Mesothelial cell of epicardium (in vitro differentiated cells): ENCODE results near the gene GRAPL. TPM values are rescaled to one million over a fixed set of nuclear protein-coding genes. Genes with fewer than 3 reads are reported as not detected.
"Not testable (repeated sequence)": the region's sequence is repeated elsewhere in the genome, so short reads cannot be mapped to it uniquely, and the experiment has no call there.

Experiments
- DNase-seq, 2 experiments: peaks; one replicate each; pipeline ENCODE4 v3.0.0; 2021; ENCODE audit warnings: low spot score in 2 of 2; ENCODE audit not compliant: unreplicated experiment in 2 of 2
- H3K27ac Mint-ChIP-seq: 2 replicates; pipeline ENCODE4 v1.8.0; 2021; ENCODE audit warnings: mixed read lengths
- H3K27me3 Mint-ChIP-seq: 2 replicates; pipeline ENCODE4 v1.8.0; 2021; ENCODE audit warnings: low read depth, mixed read lengths
- H3K36me3 Mint-ChIP-seq: 2 replicates; pipeline ENCODE4 v1.8.0; 2021; ENCODE audit warnings: mixed read lengths
- H3K4me1 Mint-ChIP-seq: 2 replicates; pipeline ENCODE4 v1.8.0; 2021; ENCODE audit warnings: mixed read lengths
- H3K4me3 Mint-ChIP-seq: 2 replicates; pipeline ENCODE4 v1.8.0; 2021; ENCODE audit warnings: mild to moderate bottlenecking, moderate library complexity, mixed read lengths
- H3K9me3 Mint-ChIP-seq: 2 replicates; pipeline ENCODE4 v1.8.0; 2021; ENCODE audit warnings: mixed read lengths
- total RNA-seq: library from RNA; stranded (reverse); gene quantifications from 3 replicates; pipeline ENCODE4 v1.2.1, GENCODE V29; 2021

GRAPL gene
- total RNA-seq, 1 donor from 2014 or later, result 2.1 TPM

DNA sequence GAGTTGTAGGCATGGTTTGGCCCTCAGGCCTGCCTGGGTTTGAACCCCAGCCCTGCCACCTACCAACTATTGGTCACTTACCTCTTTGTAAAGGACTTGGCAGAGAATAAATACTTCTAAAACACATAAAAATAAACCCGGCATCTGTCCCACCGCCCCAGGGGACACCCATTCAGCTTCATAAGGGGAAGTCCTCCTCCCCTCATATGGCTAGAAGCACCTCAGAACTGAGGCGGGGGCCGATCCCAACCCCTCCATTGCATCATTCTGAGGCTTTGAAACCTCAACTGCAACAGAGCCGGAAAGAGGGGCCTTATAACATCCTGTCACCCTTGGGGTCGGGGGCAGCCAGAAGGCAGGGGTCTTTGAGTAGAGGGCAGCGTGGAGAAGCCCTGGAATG lies 2.1 kb upstream of the GRAPL start:
- not testable (repeated sequence) for H3K36me3 Mint-ChIP-seq, DNase-seq, H3K27ac Mint-ChIP-seq, H3K27me3 Mint-ChIP-seq, H3K4me3 Mint-ChIP-seq, H3K9me3 Mint-ChIP-seq, H3K4me1 Mint-ChIP-seq

DNA sequence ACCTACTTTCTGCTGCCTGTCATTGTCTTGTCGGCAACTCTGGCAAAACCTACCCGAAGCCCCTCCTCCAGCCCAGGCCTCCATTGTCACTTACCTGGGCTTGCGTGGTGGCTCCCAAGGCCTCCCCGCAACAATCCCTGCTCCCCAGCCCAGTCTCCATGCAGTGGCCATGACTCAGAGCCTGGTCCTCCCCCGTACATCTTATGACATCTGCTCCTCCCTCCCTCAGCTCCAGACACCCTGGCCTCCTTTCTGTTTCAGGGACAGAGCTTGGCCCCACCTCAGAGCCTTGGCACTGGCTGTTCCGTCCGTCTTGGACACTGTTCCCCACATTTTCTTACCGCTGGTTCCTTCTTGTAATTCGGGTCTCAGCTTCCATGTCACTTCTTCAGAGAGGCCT lies 2.1 kb downstream of the GRAPL start:
- H3K4me1 Mint-ChIP-seq, H3K4me3 Mint-ChIP-seq, DNase-seq, H3K36me3 Mint-ChIP-seq, H3K9me3 Mint-ChIP-seq, H3K27ac Mint-ChIP-seq, H3K27me3 Mint-ChIP-seq: not testable (repeated sequence)

DNA sequence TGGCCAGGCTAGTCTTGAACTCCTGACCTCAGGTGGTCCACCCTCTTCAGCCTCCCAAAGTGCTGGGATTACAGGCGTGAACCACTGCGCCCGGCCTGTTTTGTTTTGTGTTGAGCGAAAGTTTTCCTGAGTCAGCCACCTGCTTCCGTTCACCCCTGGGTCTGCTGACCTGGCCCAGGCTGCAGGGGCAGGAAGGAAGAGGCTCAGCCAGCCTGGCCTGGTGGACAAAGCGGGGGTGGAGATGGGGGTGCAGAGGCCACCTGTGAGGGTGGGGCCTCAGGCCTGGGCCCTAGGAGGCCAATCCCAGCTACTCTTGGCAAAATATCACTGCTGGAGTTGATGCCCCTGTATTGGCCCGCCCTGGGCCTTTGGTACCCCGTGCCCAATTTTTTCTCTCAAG lies 3.7 kb downstream of the GRAPL start:
- not testable (repeated sequence) for H3K4me1 Mint-ChIP-seq, H3K27me3 Mint-ChIP-seq, H3K27ac Mint-ChIP-seq, H3K4me3 Mint-ChIP-seq, DNase-seq, H3K9me3 Mint-ChIP-seq, H3K36me3 Mint-ChIP-seq

DNA sequence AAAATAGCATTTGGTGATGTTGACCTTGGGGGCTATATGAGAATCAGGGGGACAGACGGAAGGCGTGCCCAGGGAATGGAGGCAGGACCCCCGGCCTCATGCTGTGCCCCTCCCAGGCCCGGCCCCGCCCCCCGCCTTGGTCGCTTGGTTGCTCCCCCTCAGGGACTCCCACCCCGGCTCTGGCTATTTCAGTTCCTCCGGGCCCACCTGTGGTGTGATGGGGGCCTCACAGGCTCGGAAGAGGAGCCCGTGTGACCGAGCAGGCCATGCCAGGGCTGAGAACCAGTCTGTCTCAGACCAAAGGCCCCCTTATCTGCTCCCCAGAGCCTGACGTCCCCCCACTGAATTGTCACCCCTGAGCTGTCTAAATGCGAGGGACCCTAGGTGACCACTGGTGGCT lies 4.4 kb downstream of the GRAPL start:
- H3K4me3 Mint-ChIP-seq, H3K4me1 Mint-ChIP-seq, H3K9me3 Mint-ChIP-seq, DNase-seq, H3K27ac Mint-ChIP-seq, H3K36me3 Mint-ChIP-seq, H3K27me3 Mint-ChIP-seq: not testable (repeated sequence)

DNA sequence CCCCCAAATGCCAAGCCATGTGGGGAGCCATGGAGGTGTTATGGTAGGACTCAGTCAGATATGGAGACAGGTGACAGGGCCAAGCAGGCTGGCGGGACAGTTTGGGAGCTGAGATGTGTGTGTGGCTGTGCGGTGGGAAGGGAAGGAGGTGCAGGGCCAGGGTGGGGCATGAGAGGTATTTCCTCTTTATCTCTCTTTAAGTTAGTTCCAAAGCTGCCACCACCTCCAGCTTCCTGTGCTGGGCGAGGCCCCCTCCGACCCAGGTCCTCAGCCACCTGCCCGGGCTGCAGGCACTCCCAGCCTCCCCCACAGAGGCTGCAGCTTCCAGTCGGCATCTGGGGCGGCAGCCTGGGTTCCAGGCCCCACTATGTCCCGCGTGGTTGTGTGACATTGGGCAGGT lies 6.4 kb downstream of the GRAPL start:
- H3K27me3 Mint-ChIP-seq, H3K27ac Mint-ChIP-seq, H3K36me3 Mint-ChIP-seq, DNase-seq, H3K4me3 Mint-ChIP-seq, H3K9me3 Mint-ChIP-seq, H3K4me1 Mint-ChIP-seq: not testable (repeated sequence)

DNA sequence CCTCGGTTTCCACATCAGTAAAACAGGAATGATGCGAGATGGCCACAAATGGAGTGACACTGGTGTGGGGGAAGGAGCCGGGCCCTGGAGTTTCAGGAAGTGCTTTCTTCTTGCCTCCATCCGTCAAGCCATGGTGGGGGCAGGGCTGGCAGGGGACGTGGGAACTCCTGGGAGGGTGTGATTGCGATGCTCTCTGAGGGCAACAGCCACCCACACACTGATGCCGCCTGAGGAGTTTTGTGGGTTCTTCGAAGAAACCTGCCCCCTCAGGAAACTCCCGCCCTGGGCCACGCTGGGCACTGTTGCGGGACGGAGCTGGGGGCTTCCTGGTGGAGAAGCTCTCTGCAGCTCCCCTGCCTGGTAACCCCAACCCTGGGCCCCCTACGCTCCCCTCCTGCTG lies 8.0 kb downstream of the GRAPL start:
- H3K9me3 Mint-ChIP-seq, H3K4me1 Mint-ChIP-seq, H3K27me3 Mint-ChIP-seq, H3K36me3 Mint-ChIP-seq, H3K4me3 Mint-ChIP-seq, DNase-seq, H3K27ac Mint-ChIP-seq: not testable (repeated sequence)

DNA sequence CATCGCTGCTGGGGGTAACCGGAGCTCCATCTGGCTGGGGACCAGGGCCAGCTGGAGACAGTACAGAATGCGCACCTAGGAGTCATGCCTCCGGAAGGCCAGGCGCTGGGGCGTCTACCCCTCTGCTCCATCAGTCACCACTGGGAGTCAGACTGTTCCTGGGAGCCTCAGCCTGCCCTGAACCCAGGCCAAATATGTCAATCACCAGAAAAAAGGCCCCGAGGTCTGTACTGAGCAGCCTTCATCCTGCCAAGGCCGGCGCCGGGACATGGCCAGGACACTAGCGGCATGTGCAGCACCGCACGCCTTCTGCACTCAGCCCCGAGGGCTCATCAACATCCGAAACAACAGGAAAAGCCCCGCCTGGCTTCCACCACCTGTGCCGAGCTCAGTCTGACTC lies 8.7 kb downstream of the GRAPL start:
- H3K4me1 Mint-ChIP-seq, H3K27ac Mint-ChIP-seq, H3K9me3 Mint-ChIP-seq, H3K4me3 Mint-ChIP-seq, DNase-seq, H3K36me3 Mint-ChIP-seq, H3K27me3 Mint-ChIP-seq: not testable (repeated sequence)

DNA sequence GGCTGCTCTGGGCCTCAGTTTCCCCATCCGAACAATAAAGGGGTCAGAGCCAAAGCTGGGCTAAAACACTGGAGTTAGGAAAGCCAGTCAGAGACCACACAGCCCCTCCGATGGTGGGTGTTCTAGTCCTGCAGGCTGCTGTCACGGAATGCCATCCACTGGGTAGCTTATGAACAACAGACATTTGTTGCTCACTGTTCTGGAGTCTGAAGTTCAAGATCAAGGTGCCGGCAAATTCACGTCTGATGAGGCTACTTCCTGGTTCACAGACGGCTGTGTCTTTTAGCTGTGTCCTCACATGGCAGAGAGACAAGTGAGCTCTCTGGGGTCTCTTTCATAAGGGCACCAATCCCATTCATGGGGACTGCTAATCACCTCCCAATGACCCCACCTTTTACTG lies 9.2 kb downstream of the GRAPL start:
- H3K9me3 Mint-ChIP-seq, H3K36me3 Mint-ChIP-seq, H3K27ac Mint-ChIP-seq, H3K4me1 Mint-ChIP-seq, DNase-seq, H3K4me3 Mint-ChIP-seq, H3K27me3 Mint-ChIP-seq: not testable (repeated sequence)

DNA sequence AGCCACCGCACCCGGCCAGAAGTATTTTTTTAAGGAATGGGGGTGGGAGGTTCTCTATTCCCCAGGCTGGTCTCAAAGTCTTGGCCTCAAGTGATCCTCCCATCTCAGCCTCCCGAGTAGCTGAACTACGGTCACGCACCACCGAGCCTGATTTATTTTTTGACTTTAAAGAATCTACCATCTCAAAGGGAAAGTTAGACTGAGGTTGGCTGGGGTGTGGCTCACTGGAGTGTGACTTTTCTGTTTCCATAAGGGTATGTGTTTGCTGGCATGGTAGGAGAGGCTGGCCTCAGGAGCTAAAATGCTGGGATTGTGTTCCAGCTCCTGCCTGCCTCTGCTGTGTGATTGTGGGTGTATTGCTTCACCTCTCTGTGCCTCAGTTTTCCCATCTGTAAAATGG lies 10.6 kb downstream of the GRAPL start:
- not testable (repeated sequence) for H3K36me3 Mint-ChIP-seq, DNase-seq, H3K4me1 Mint-ChIP-seq, H3K27me3 Mint-ChIP-seq, H3K9me3 Mint-ChIP-seq, H3K4me3 Mint-ChIP-seq, H3K27ac Mint-ChIP-seq

DNA sequence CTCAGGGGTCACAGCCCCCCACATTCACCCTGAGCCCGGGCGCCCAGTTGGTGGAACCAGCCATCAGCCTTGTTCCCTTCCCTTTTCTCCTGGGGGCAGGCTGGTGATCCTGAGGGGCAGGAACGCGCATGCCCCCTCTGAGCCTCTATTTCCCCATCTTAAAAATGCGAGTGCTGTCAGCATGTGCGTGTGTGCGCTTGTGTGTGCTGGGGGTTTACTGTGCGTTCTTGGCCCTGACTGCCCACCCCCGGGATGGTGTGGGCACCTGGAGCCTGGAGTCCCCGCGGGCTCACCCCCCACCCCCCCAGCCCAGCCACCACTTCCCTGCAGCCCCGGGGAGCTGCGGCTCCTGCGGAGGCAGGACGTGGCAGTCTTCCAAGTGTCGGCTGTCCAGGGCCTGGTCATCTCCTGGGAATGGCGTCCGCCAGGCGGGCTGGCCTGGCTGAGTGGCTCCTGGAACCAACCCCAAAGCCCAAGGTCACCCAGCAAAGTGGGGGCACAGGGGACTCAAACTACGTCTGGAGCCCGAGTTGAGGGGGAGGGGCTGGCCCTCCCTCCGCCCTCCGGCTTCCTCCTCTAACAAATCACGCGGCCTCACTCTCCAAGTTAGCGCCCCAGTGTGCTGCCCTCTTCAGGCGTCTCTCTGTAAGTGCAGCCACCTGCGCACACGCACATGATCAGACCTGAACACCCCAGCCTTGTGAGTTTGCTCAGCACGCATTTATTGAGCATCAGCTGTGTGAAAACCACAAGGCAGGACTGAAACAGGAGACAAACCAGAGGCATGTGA lies 14.2 kb downstream of the GRAPL start:
- not testable (repeated sequence) for H3K9me3 Mint-ChIP-seq, H3K27me3 Mint-ChIP-seq, H3K36me3 Mint-ChIP-seq, H3K4me1 Mint-ChIP-seq, H3K4me3 Mint-ChIP-seq, DNase-seq, H3K27ac Mint-ChIP-seq

DNA sequence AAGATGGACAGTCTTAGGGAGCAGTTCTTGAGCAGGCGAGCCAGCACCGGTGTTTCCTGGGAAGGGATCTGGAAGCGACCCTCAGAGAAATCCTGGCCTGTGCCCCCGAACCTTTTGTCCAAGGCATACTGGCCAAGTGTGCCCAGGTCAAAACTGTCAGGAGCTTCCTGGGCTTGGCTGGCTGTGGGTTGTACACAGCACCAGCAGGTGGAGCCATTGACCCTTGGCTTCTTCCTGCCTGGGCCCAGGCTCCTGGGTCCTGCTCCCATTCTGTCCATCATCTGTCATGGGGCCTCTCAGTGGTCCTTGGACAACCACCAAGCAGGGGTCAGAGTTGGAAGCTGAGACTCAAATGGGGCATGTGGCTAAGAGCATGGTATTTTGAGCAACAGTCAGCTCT lies 15.0 kb downstream of the GRAPL start:
- H3K4me3 Mint-ChIP-seq, H3K36me3 Mint-ChIP-seq, H3K27me3 Mint-ChIP-seq, H3K4me1 Mint-ChIP-seq, H3K27ac Mint-ChIP-seq, H3K9me3 Mint-ChIP-seq: not testable (repeated sequence)
- DNase-seq, result peak in 1 of 2 experiments; percentile 38

DNA sequence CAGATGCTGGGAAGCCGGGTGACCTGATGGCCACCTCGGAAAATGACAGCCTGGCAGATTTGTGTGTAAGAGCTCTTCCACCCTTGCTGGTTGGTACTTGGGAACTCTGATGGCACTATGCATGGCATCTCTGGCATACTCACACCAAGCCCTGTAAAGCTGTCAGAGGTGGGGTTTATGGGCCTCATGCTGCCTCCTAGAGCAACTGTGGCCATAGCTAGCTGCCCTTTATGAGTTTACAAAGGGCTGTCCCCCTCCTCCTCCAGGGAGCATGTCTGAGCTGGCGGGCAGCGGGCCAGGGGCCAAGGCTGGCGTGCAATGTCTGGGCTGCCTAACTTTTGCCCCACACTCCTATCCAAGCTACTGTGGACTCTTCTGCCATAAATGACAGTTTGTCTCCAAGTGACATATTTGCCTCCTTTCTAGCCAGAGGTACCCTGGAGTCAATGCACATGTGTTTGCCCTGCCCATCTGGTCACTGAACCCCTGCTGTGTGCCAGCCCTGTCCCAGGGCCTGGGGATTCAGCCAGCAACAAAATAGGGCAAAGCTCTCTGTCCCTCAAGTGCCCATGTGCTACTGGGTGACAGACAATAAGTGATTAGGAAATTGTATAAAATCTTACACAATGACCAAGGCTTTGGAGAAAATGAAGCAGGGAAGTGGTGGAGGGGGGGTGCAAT lies 15.8 kb downstream of the GRAPL start:
- not testable (repeated sequence) for H3K27ac Mint-ChIP-seq, H3K27me3 Mint-ChIP-seq, H3K4me1 Mint-ChIP-seq, H3K9me3 Mint-ChIP-seq, H3K36me3 Mint-ChIP-seq, H3K4me3 Mint-ChIP-seq, DNase-seq

DNA sequence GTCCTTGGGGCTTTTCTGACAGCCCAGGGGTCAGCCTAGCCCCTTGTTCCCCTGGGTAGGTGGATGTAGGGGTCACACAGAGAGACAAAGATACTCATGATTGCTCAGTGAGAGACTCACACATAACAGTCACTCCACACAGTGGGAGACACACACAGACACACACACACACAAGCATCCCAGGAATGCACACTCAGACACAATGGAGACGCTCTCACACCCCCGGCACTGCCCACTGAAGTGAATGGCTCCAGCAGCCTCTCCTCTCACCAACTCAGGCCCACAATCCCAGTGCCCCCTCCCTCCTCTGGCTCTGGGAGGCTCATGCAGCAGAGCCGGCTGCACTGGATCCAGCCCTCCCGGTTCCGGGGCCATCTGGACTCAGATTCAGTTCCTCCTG lies 17.0 kb downstream of the GRAPL start:
- not testable (repeated sequence) for H3K36me3 Mint-ChIP-seq, DNase-seq, H3K27me3 Mint-ChIP-seq, H3K9me3 Mint-ChIP-seq, H3K4me3 Mint-ChIP-seq, H3K4me1 Mint-ChIP-seq
- peak overlapping the region; percentile 90 for H3K27ac Mint-ChIP-seq

DNA sequence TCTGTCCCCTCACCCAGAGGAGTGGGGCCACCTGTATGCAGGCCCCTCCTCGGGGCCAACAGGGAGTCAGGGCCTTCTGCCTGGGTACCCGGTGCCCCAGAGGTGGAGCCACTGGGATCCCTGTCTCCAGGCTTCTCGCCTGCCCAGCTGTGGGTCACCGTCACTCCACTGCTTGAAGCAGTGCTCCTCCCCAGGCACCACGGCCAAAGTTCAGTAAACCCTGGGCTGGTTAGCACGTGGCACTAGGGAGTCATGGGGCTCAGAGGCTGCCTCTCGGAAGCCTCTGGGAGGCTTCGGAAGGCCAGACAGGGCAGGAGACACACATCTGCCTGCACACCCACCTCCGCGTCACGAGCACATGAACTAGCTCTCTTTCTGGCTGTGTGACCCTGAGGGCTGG lies 18.1 kb downstream of the GRAPL start:
- not testable (repeated sequence) for H3K27me3 Mint-ChIP-seq, H3K4me3 Mint-ChIP-seq, H3K36me3 Mint-ChIP-seq, DNase-seq, H3K4me1 Mint-ChIP-seq, H3K27ac Mint-ChIP-seq, H3K9me3 Mint-ChIP-seq
